ENCODE results near the gene DNAJC27.

DNA sequence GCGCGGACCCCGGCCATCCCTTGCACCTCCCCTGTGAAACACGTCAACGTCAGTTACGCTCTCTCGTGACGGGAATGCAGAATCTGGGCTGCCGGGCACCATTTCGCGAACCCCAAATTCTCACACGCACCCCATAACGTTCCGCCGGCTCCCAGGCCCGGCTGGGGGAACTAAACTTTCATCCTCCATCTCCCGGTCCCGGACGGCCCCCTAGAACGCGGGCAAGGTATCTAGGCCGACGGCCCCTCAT is 544 bp downstream of the DNAJC27 start:
- no peak for TF ChIP-seq CTCF (IDR thresholded peaks at IDR 0.05 in 2 of 3, conservative IDR thresholded peaks at IDR 0.05 in 1 of 3; ENCODE audit: borderline replicate concordance in 1 of 3, insufficient read depth in 1 of 3, low read depth in 2 of 3, low read length in 2 of 3)
- TF ChIP-seq YY1 (IDR thresholded peaks at IDR 0.05; ENCODE audit: extremely low read depth, insufficient replicate concordance, low read depth, low read length), result no peak
- no peak for TF ChIP-seq POLR2AphosphoS5 (IDR thresholded peaks at IDR 0.05; ENCODE audit: low read depth, low read length)

Measured in HCT116 (cell line).